Mesodermal cell (in vitro differentiated cells): ENCODE data around the gene EXOC3L1.

Source experiments
- H3K27ac ChIP-seq: 2 replicates; pipeline ENCODE4 v1.7.0; 2013; ENCODE audit warnings: mild to moderate bottlenecking, low read depth, low read length, moderate library complexity; ENCODE audit not compliant: severe bottlenecking
- H3K36me3 ChIP-seq: 2 replicates; pipeline ENCODE4 v1.7.1; 2013; ENCODE audit warnings: mild to moderate bottlenecking, low read length, moderate library complexity; ENCODE audit not compliant: control insufficient read depth, insufficient read depth
- H3K4me1 ChIP-seq: one replicate; pipeline ENCODE4 v1.7.1; 2013; ENCODE audit warnings: mild to moderate bottlenecking, low read length; ENCODE audit not compliant: insufficient read depth, control insufficient read depth, poor library complexity, severe bottlenecking
- H3K4me3 ChIP-seq: 2 replicates; pipeline ENCODE4 v1.7.0; 2013; ENCODE audit warnings: low read length, control low read depth, mild to moderate bottlenecking; ENCODE audit not compliant: insufficient read depth, poor library complexity, severe bottlenecking; ENCODE audit errors: extremely low read depth
- H3K9me3 ChIP-seq: 2 replicates; pipeline ENCODE4 v1.7.1; 2013; ENCODE audit warnings: mild to moderate bottlenecking, low read length, moderate library complexity; ENCODE audit not compliant: control insufficient read depth
- WGBS, 2 experiments: methylation state at CpG; one replicate each; pipeline ENCODE4 v1.1.5; 2013; ENCODE audit warnings: missing lambda C conversion rate in 2 of 2; ENCODE audit not compliant: insufficient coverage in 2 of 2; 5-methylcytosine and 5-hydroxymethylcytosine counted together

Gene EXOC3L1

GRCh38 chr16:67167588-67167987 lies 22.3 kb downstream of the EXOC3L1 start:
- Histone ChIP-seq H3K27ac (no peak overlapping the region), H3K4me3 (no peak overlapping the region), H3K4me1 (peaks cover 24% of the 10 kb centered on the region), H3K36me3 (no peaks in the 10 kb centered on the region), H3K9me3 (no peaks in the 10 kb centered on the region)
- 67 to 87% methylated on average over 7 of the region's 7 CpGs for WGBS, 2 experiments

DNA sequence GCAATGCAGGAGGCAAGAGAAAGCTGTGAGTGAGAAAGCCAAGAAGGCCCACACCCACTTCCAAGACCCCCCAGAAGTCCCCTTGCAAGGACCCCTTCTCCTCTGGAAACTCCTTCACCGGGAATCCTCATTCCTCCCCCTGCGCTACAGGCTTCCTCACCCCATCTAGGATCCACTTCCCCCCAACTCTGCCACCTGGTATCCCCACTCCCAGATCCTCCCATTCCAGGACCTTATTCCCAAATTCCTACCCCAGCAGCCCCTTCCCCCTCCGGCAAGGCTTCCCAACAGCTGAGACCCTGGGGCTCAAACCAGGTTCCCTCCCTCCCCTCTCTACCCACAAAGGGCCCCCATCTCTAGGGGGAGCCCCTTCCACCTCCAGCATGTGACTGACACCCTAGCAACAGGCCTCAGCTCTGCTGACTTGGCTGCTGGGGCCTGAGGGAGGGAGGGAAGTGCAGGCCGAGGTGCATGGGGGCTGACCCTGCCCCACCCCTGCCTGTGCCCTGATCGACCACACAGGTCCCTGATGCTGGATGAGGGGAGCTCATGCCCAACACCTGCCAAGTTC lies 23.3 kb downstream of the EXOC3L1 start:
- peaks cover 24% of the 10 kb centered on the region for H3K4me1 ChIP-seq
- no peaks in the 10 kb centered on the region for H3K36me3 ChIP-seq
- WGBS, 2 experiments = 60 to 79% methylated on average over 2 to 5 of the region's 5 CpGs
- no peak overlapping the region for H3K4me3 ChIP-seq
- H3K9me3 ChIP-seq = no peaks in the 10 kb centered on the region
- H3K27ac ChIP-seq = no peak overlapping the region

GRCh38 chr16:67166110-67166547 lies 23.8 kb downstream of the EXOC3L1 start:
- Histone ChIP-seq H3K4me3 (no peak overlapping the region), H3K36me3 (no peaks in the 10 kb centered on the region), H3K9me3 (no peaks in the 10 kb centered on the region), H3K27ac (no peak overlapping the region), H3K4me1 (peaks cover 21% of the 10 kb centered on the region)
- 24 to 50% methylated on average over 2 to 9 of the region's 18 CpGs for WGBS, 2 experiments

- Histone ChIP-seq H3K27ac (no peak overlapping the region), H3K9me3 (no peaks in the 10 kb centered on the region), H3K4me3 (no peak overlapping the region), H3K36me3 (no peaks in the 10 kb centered on the region), H3K4me1 (peaks cover 23% of the 10 kb centered on the region)
- WGBS, 2 experiments = 4% methylated on average over 55 to 56 of the region's 85 CpGs
Measured at GRCh38 chr16:67165121-67166078, 24.5 kb downstream of the EXOC3L1 start.

DNA sequence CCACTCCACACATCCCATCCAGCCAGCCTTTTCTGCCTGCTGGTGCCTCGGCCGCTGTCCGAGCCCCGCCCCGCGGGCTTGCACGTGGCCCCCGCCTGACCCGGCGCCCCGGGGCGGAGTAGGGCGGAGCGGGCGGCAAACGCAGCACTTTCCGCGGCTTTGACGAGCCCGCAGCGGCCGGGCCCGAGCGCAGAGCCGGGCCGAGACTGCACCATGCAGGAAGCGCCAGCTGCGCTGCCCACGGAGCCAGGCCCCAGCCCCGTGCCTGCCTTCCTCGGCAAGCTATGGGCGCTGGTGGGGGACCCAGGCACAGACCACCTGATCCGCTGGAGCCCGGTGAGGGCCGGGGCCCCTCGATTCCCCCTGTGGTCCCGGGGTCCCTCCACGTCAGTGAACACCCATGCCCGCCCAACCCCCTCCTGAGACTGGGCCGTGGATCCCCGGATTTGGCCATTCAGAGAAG lies 25.3 kb downstream of the EXOC3L1 start, which contains the start of gene HSF4:
TSS of gene HSF4 (plus strand) at position 147 of the 463 bp plus-strand sequence. CDS start at position 214, 67 bp downstream.
- 2 to 4% methylated on average over 25 to 38 of the region's 41 CpGs for WGBS, 2 experiments
- H3K4me3 ChIP-seq = peak within 1 kb of the TSS; percentile 25
- H3K36me3 ChIP-seq = no peaks in the 10 kb centered on the region
- peaks cover 22% of the 10 kb centered on the region for H3K4me1 ChIP-seq
- no peaks in the 10 kb centered on the region for H3K9me3 ChIP-seq
- H3K27ac ChIP-seq = no peak within 1 kb of the TSS

DNA sequence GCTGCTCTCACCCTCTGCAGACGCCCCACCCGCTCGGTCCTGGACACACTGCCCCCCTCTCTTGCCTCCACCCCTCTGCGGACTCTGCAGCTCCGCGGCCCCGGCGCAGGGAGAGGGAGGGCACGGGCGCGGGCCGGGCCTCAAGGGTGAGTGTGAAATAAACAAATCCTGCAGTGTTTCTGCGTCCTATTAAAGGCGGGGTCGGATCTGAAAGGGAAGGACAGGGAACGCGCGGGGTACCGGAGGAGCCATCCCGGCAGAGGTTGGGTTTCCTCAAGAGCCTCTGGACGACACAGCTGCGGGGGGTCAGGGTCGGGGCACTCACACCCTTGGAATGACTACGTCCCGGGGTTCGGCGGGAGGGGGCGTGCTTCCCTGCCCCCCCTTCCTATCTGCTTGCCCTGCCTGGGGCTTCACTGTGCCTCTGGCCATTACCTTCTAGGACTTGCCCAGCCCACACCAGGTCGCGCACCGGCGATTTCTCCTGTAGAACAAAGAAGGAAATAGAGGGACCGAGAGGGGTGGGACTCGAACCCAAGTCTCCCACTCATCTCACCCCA lies 25.9 kb downstream of the EXOC3L1 start:
- Histone ChIP-seq H3K9me3 (no peaks in the 10 kb centered on the region), H3K4me1 (peaks cover 21% of the 10 kb centered on the region), H3K36me3 (no peaks in the 10 kb centered on the region), H3K27ac (no peak overlapping the region), H3K4me3 (peak overlapping the region; percentile 25)
- 3% methylated on average over 11 to 14 of the region's 34 CpGs for WGBS, 2 experiments

- WGBS, 2 experiments = 2% methylated on average over 69 to 86 of the region's 99 CpGs
- H3K27ac ChIP-seq = no peak overlapping the region
- no peaks in the 10 kb centered on the region for H3K36me3 ChIP-seq
- peak overlapping the region; percentile 25 for H3K4me3 ChIP-seq
- peaks cover 25% of the 10 kb centered on the region for H3K4me1 ChIP-seq
- H3K9me3 ChIP-seq = no peaks in the 10 kb centered on the region
Measured at GRCh38 chr16:67163164-67163998, 26.6 kb downstream of the EXOC3L1 start.

DNA sequence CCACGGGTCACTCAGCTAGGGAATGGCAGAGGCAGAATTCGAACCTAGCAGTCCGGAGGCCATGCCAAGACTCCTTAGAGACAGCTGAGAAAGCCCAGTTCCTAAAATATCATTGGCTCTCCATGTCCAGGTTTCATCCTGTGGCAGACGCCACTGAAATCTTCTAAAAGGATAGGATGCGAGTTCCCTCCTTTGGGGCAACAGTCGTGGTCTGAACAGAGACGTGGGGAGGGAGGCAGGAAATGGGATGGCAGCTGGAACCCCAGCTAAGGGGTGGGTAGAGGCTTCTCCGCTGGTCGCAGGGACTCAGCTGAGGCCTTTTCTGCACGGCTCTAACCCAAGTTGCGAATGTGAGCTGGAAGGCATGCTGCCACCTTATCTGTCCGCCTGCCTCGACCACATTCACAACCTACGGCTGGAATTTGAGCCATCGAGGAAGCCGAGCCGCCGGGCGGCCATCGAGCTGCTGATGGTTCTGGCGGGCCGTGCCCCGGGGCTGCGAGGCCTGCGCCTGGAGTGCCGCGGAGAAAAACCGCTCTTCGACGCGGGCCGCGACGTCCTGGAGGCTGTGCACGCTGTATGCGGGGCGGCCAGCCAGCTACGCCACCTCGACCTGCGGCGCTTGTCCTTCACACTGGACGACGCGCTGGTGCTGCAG lies 27.3 kb downstream of the EXOC3L1 start:
- Histone ChIP-seq H3K27ac (no peak overlapping the region), H3K4me3 (peak overlapping the region; percentile 25), H3K4me1 (peaks cover 25% of the 10 kb centered on the region), H3K9me3 (no peaks in the 10 kb centered on the region), H3K36me3 (no peaks in the 10 kb centered on the region)
- WGBS, 2 experiments = 5 to 7% methylated on average over 35 to 44 of the region's 44 CpGs

GRCh38 chr16:67161595-67162058 lies 28.3 kb downstream of the EXOC3L1 start:
- 22 to 23% methylated on average over 22 of the region's 25 CpGs for WGBS, 2 experiments
- Histone ChIP-seq H3K4me1 (peaks cover 25% of the 10 kb centered on the region), H3K4me3 (no peak overlapping the region), H3K9me3 (no peaks in the 10 kb centered on the region), H3K27ac (no peak overlapping the region), H3K36me3 (no peaks in the 10 kb centered on the region)
